GM18508 (cell line): ENCODE data around the gene MROH2A.

Experiments
- ATAC-seq: cut with Tn5 transposase; IDR thresholded peaks from one replicate; pipeline ENCODE4 v1.9.1; 2021; ENCODE audit warnings: moderate number of reproducible peaks; ENCODE audit not compliant: insufficient read depth, unreplicated experiment

Gene MROH2A

GRCh38 chr2:233760043-233760442 is 18.1 kb upstream of the MROH2A start, which contains the start of gene UGT1A1:
TSS of gene UGT1A1 (plus strand) at chr2:233760270. CDS start at chr2:233760288, 18 bp downstream.
- ATAC-seq = no peak

- ATAC-seq = no peak
Observed at GRCh38 chr2:233761040-233761769, 16.9 kb upstream of the MROH2A start.

GRCh38 chr2:233764264-233764663 is 13.9 kb upstream of the MROH2A start:
- no peak for ATAC-seq

- ATAC-seq = no peak
Observed at GRCh38 chr2:233764761-233765160, 13.4 kb upstream of the MROH2A start.

- ATAC-seq = no peak
Observed at GRCh38 chr2:233766416-233766815, 11.7 kb upstream of the MROH2A start.

GRCh38 chr2:233768076-233768475 is 10.1 kb upstream of the MROH2A start:
- ATAC-seq = no peak

GRCh38 chr2:233769260-233769659 is 8.9 kb upstream of the MROH2A start:
- no peak for ATAC-seq

- no peak for ATAC-seq
Observed at GRCh38 chr2:233772153-233772552, 6.0 kb upstream of the MROH2A start.

GRCh38 chr2:233772583-233772982 is 5.5 kb upstream of the MROH2A start:
- no peak for ATAC-seq

GRCh38 chr2:233773854-233774253 is 4.3 kb upstream of the MROH2A start:
- no peak for ATAC-seq

GRCh38 chr2:233775414-233775813 is 2.7 kb upstream of the MROH2A start:
- no peak for ATAC-seq

GRCh38 chr2:233779722-233780121 is 1.6 kb downstream of the MROH2A start:
- ATAC-seq = no peak

GRCh38 chr2:233780771-233781170 is 2.6 kb downstream of the MROH2A start:
- ATAC-seq = no peak

- ATAC-seq = no peak
Observed at GRCh38 chr2:233789554-233789953, 11.4 kb downstream of the MROH2A start.

- ATAC-seq = no peak
Observed at GRCh38 chr2:233791151-233791882, 13.2 kb downstream of the MROH2A start.

GRCh38 chr2:233791883-233792329 is 13.8 kb downstream of the MROH2A start:
- no peak for ATAC-seq

- ATAC-seq = no peak
Observed at GRCh38 chr2:233792720-233793119, 14.6 kb downstream of the MROH2A start.

- no peak for ATAC-seq
Observed at GRCh38 chr2:233793465-233794127, 15.5 kb downstream of the MROH2A start.

- no peak for ATAC-seq
Observed at GRCh38 chr2:233794128-233794658, 16.1 kb downstream of the MROH2A start.

GRCh38 chr2:233795735-233796171 is 17.6 kb downstream of the MROH2A start:
- no peak for ATAC-seq

GRCh38 chr2:233796254-233796653 is 18.1 kb downstream of the MROH2A start:
- no peak for ATAC-seq
